HepG2 (cell line): ENCODE data around the gene CAMK2N2. TPM values are rescaled to one million over a fixed set of nuclear protein-coding genes. Genes with fewer than 3 reads are reported as not detected.

Experiments
- ATAC-seq: fragments of 200-7000 bp; cut with Tn5 transposase; 3 replicates; pipeline ENCODE4 v1.9.1; 2020; ENCODE audit warnings: mild to moderate bottlenecking, moderate library complexity
- BruUV-seq: library from RNA; stranded (reverse); fragments of 400-500 nt; replicated peaks from 2 replicates; lab custom pipeline; 2021; lab: Mats Ljungman, UMichigan
- CTCF ChIA-PET: fragments of 300-600 bp; formaldehyde crosslinking; extraction: SDS; loops from one replicate; lab custom pipeline; 2021; ENCODE audit warnings: low total read pairs, inconsistent platforms, low intra/inter-chr PET ratio; lab: Yijun Ruan, JAX
- POLR2A ChIA-PET: fragments of 350-600 bp; sonication (Branson Sonifier 250); formaldehyde crosslinking; loops from one replicate; lab custom pipeline; 2020; ENCODE audit warnings: antibody characterized with exemption, inconsistent platforms; lab: Yijun Ruan, JAX
- DNase-seq: peaks from one replicate; pipeline ENCODE4 v3.0.0-alpha.2; 2015; ENCODE audit warnings: low spot score
- FAIRE-seq: peaks from 3 replicates; lab custom pipeline; 2011; peaks lifted over from hg19 to GRCh38; lab: Jason Lieb, UNC
- H2AFZ ChIP-seq: one replicate; pipeline ENCODE4 v1.6.1; 2011; ENCODE audit warnings: low read length, inconsistent platforms
- H3K27ac ChIP-seq: fragments of 300-600 bp; 3 replicates; pipeline ENCODE4 v1.8.0; 2011; ENCODE audit warnings: mixed run types, mild to moderate bottlenecking, mixed read lengths, low read length, inconsistent platforms; ENCODE audit not compliant: insufficient read depth; ENCODE audit errors: extremely low read length
- H3K27me3 ChIP-seq, 2 experiments: fragments of 200-600 bp in 1 of 2; 2 replicates in 1 of 2; 3 replicates in 1 of 2; pipeline versions ENCODE4 v1.6.0 to v1.8.0; 2011; ENCODE audit warnings: low read length in 2 of 2, mild to moderate bottlenecking in 2 of 2, moderate library complexity in 2 of 2, inconsistent platforms in 1 of 2; ENCODE audit not compliant: insufficient read depth in 2 of 2, control insufficient read depth in 1 of 2
- H3K36me3 ChIP-seq, 2 experiments: fragments of 200-600 bp in 1 of 2; replicated peaks in 1 of 2; 2 replicates in 1 of 2; 3 replicates in 1 of 2; pipeline versions ENCODE4 v1.5.1 to v1.8.0; 2011; ENCODE audit warnings: low read length in 2 of 2, inconsistent platforms in 1 of 2; ENCODE audit not compliant: insufficient read depth in 2 of 2, control insufficient read depth in 1 of 2
- H3K4me1 ChIP-seq: 2 replicates; pipeline ENCODE4 v1.5.1; 2012; ENCODE audit warnings: low read length, inconsistent platforms; ENCODE audit not compliant: insufficient read depth
- H3K4me2 ChIP-seq: 2 replicates; pipeline ENCODE4 v1.6.0; 2011; ENCODE audit warnings: low read depth, low read length, inconsistent platforms
- H3K4me3 ChIP-seq, 3 experiments: fragments of 200-600 bp in 1 of 3; sonication (generic), shearing (Covaris generic) in 1 of 3; replicated peaks in 1 of 3; 2 replicates each; pipeline ENCODE4 v1.5.1; 2011 to 2016; ENCODE audit warnings: low read length in 3 of 3, inconsistent platforms in 2 of 3, low read depth in 2 of 3, mild to moderate bottlenecking in 2 of 3, control low read depth in 1 of 3, mixed read lengths in 1 of 3; ENCODE audit not compliant: insufficient read depth in 1 of 3
- H3K79me2 ChIP-seq: one replicate; pipeline ENCODE4 v1.6.1; 2011; ENCODE audit warnings: low read length, inconsistent platforms; ENCODE audit not compliant: insufficient read depth
- H3K9ac ChIP-seq: 2 replicates; pipeline ENCODE4 v1.6.0; 2011; ENCODE audit warnings: mild to moderate bottlenecking, low read depth, low read length, inconsistent platforms; ENCODE audit not compliant: insufficient read depth
- H3K9me3 ChIP-seq: 2 replicates; pipeline ENCODE4 v1.5.1; 2012; ENCODE audit warnings: mild to moderate bottlenecking, low read length
- H4K20me1 ChIP-seq: 2 replicates; pipeline ENCODE4 v1.6.0; 2011; ENCODE audit warnings: inconsistent platforms, mild to moderate bottlenecking, low read length, moderate library complexity; ENCODE audit not compliant: insufficient read depth
- ATM ChIP-seq: fragments of 450-650 bp; IDR thresholded peaks from 2 replicates; pipeline ENCODE4 v1.7.1; 2017; ENCODE audit warnings: mild to moderate bottlenecking, borderline replicate concordance
- BHLHE40 ChIP-seq: IDR thresholded peaks from 2 replicates; pipeline ENCODE4 v1.6.1; 2011; ENCODE audit warnings: low read length, improper control_type of control experiment
- CSRNP1 ChIP-seq: sonication (generic); formaldehyde crosslinking; IDR thresholded peaks from 2 replicates; pipeline ENCODE4 v1.8.1; 2023; ENCODE audit warnings: mild to moderate bottlenecking, missing genetic modification reagents
- DNMT3B ChIP-seq: conservative IDR thresholded peaks from 2 replicates; pipeline ENCODE4 v1.6.1; 2016; ENCODE audit warnings: missing biosample characterization, control low read depth
- SP1 ChIP-seq, 2 experiments: fragments of 450-650 bp in 1 of 2; sonication (generic) in 1 of 2; formaldehyde crosslinking in 1 of 2; IDR thresholded peaks; 2 replicates each; pipeline versions ENCODE4 v1.4.0 to v1.6.1; 2016 to 2020; ENCODE audit warnings: missing genetic modification reagents in 1 of 2
- STAT5B ChIP-seq: sonication (generic); formaldehyde crosslinking; IDR thresholded peaks from 2 replicates; pipeline ENCODE4 v1.4.0; 2020; ENCODE audit warnings: missing genetic modification reagents
- ZBTB10 ChIP-seq: sonication (generic); formaldehyde crosslinking; IDR thresholded peaks from 2 replicates; pipeline ENCODE4 v1.4.0; 2020; ENCODE audit warnings: missing genetic modification reagents, borderline replicate concordance
- ZFP37 ChIP-seq: sonication (generic); formaldehyde crosslinking; IDR thresholded peaks from 2 replicates; pipeline ENCODE4 v1.4.0; 2020; ENCODE audit warnings: missing genetic modification reagents, borderline replicate concordance
- ZMYM4 ChIP-seq: sonication (generic); formaldehyde crosslinking; IDR thresholded peaks from 2 replicates; pipeline ENCODE4 v1.8.1; 2023; ENCODE audit warnings: mild to moderate bottlenecking, missing genetic modification reagents
- ZNF292 ChIP-seq: sonication (generic); formaldehyde crosslinking; IDR thresholded peaks from 2 replicates; pipeline ENCODE4 v1.8.1; 2022; ENCODE audit warnings: mild to moderate bottlenecking, low read depth, missing genetic modification reagents, borderline replicate concordance
- ZNF614 ChIP-seq: IDR thresholded peaks from 2 replicates; pipeline ENCODE4 v1.6.1; 2018; ENCODE audit warnings: missing biosample characterization, missing genetic modification reagents, inconsistent platforms, borderline replicate concordance
- ZNF841 ChIP-seq: sonication (generic); formaldehyde crosslinking; IDR thresholded peaks from 2 replicates; pipeline ENCODE4 v1.8.1; 2023; ENCODE audit warnings: missing genetic modification reagents, borderline replicate concordance
- WGBS: methylation state at CpG from one replicate; pipeline ENCODE4 v1.1.6; 2017; ENCODE audit warnings: low lambda C conversion rate; 5-methylcytosine and 5-hydroxymethylcytosine counted together
- in situ Hi-C: cut with HindIII; loops from 2 replicates; pipeline ENCODE4 v1.10.0; 2017; ENCODE audit warnings: low pct_unique_long_range_greater_than_20kb; ENCODE audit not compliant: extremely low pct_ligation_motif_present
- intact Hi-C: fragments of 100-400 bp; cut with micrococcal nuclease; formaldehyde crosslinking; loops from one replicate; pipeline ENCODE4 v1.10.0; 2022; ENCODE audit not compliant: unreplicated experiment
- polyA plus RNA-seq, 8 experiments: library from polyadenylated mRNA; depleted of rRNA in 3 of 8; stranded (reverse) in 7 of 8; unstranded in 1 of 8; fragments of >200 nt; fragmentation: Illumina TruSeq in 4 of 8; extraction: Trizol in 4 of 8; gene quantifications; 2 replicates each; pipeline versions ENCODE4 v1.2.1 to v1.2.3, GENCODE V29; 2011 to 2016; ENCODE audit warnings: low read depth in 4 of 8, missing spikeins in 1 of 8, mixed read lengths in 1 of 8; ENCODE audit not compliant: insufficient read depth in 1 of 8
- total RNA-seq, 5 experiments: library from RNA; depleted of rRNA; stranded (reverse); fragments of >200 nt; fragmentation: Illumina TruSeq; extraction: Trizol; gene quantifications; 2 replicates each; pipeline ENCODE4 v1.2.3, GENCODE V29; 2016; ENCODE audit warnings: low read depth in 1 of 5

CAMK2N2 gene
- total and polyA plus RNA-seq, 2 of the 13 experiments (the other 11 are each of a cell fraction or from before 2014, with no cell fraction given) = 0.12 to 0.27 TPM

- TF ChIP-seq ZNF292 (no peak), ATM (no peak)
Observed at GRCh38 chr3:184261270-184261853, at the start of gene CAMK2N2 (continued).

- BruUV-seq = no TSS peak
- ChIA-PET POLR2A (no interaction called here), CTCF (no interaction called here)
- no peak for FAIRE-seq
- H3K36me3 ChIP-seq = peaks cover 18 to 53% of the 10 kb centered on the region in 2 experiments
- H3K9me3 ChIP-seq = no peaks in the 10 kb centered on the region
- no peak overlapping the region for H3K27ac ChIP-seq
- H3K9ac ChIP-seq = no peak overlapping the region
- DNase-seq = no peak
- in situ Hi-C loops = no loop called here
- H3K4me1 ChIP-seq = peaks cover 1% of the 10 kb centered on the region
- TF ChIP-seq SP1 (IDR thresholded peaks at IDR 0.05) (no peak), SP1 (CRISPR knock-in tag; IDR thresholded peaks at IDR 0.05) (no peak), ZNF614 (CRISPR knock-in tag) (no peak), ZNF841 (CRISPR knock-in tag) (no peak), ZBTB10 (CRISPR knock-in tag) (no peak), BHLHE40 (no peak), DNMT3B (CRISPR knock-in tag) (no peak), ZMYM4 (no peak), CSRNP1 (CRISPR knock-in tag) (no peak), ZFP37 (no peak), STAT5B (CRISPR knock-in tag) (no peak)
- TF ChIP-seq, all 625 proteins: peak for 0
- Histone ChIP-seq H3K4me3 (no peak overlapping the region), H3K79me2 (no peaks in the 10 kb centered on the region), H3K4me2 (no peak overlapping the region), H4K20me1 (no peaks in the 10 kb centered on the region), H2AFZ (no peak overlapping the region), H3K27me3 (no peaks in the 10 kb centered on the region; a peak in 1 of 5 replicates)
- 97% methylated on average over 7 of the region's 7 CpGs for WGBS
- intact Hi-C loops = no loop called here
- ATAC-seq = peak; percentile 56
Observed at GRCh38 chr3:184308744-184309143, 47.4 kb upstream of the CAMK2N2 start.
